Esophagus squamous epithelium (tissue), 5 donors: ENCODE results near the gene RPS8. TPM values are rescaled to one million over a fixed set of nuclear protein-coding genes. Genes with fewer than 3 reads are reported as not detected.
"Not testable (repeated sequence)": the region's sequence is repeated elsewhere in the genome, so short reads cannot be mapped to it uniquely, and the experiment has no call there.

Source experiments
- DNase-seq: peaks from one replicate; lab custom pipeline; 2025; lab: John Stamatoyannopoulos, UW
- H3K27ac ChIP-seq, 4 donors: fragments of 200-600 bp; sonication (generic); one replicate each; pipeline ENCODE4 v1.5.1; 2016 to 2019; ENCODE audit warnings: mild to moderate bottlenecking in 1 of 4
- H3K27me3 ChIP-seq, 4 donors: fragments of 200-600 bp; sonication (generic); 1 replicate in 3 of 4; 2 replicates in 1 of 4; pipeline versions ENCODE4 v1.5.1 to v1.6.0; 2017 to 2021; ENCODE audit warnings: antibody characterized with exemption in 1 of 4
- H3K36me3 ChIP-seq, 3 donors: fragments of 200-600 bp; sonication (generic); one replicate each; pipeline ENCODE4 v1.5.1; 2016 to 2019
- H3K4me1 ChIP-seq, 3 donors: fragments of 200-600 bp; sonication (generic); one replicate each; pipeline ENCODE4 v1.5.1; 2017 to 2019
- H3K4me3 ChIP-seq, 4 donors: fragments of 200-600 bp; sonication (generic); 1 replicate in 3 of 4; 2 replicates in 1 of 4; pipeline ENCODE4 v1.5.1; 2016 to 2019; ENCODE audit warnings: mild to moderate bottlenecking in 2 of 4, moderate library complexity in 1 of 4
- H3K9me3 ChIP-seq, 3 donors: fragments of 200-600 bp; sonication (generic); one replicate each; pipeline ENCODE4 v1.5.1; 2016 to 2019
- CTCF ChIP-seq, 6 experiments: fragments of 450-650 bp in 4 of 6; fragments of 200-600 bp in 2 of 6; sonication (generic) in 2 of 6; IDR thresholded peaks; one replicate each; pipeline ENCODE4 v1.5.1; 2016 to 2019; ENCODE audit warnings: antibody characterized with exemption in 6 of 6, mild to moderate bottlenecking in 4 of 6, moderate library complexity in 4 of 6
- POLR2A ChIP-seq, 4 donors: fragments of 450-650 bp; IDR thresholded peaks; one replicate each; pipeline ENCODE4 v1.6.1; 2017; ENCODE audit warnings: antibody characterized with exemption in 4 of 4, mild to moderate bottlenecking in 4 of 4, moderate library complexity in 3 of 4
- WGBS, 2 donors: methylation state at CpG; one replicate each; pipeline ENCODE4 v1.1.5; 2018; 5-methylcytosine and 5-hydroxymethylcytosine counted together
- intact Hi-C: fragments of 100-400 bp; cut with DNase I; formaldehyde crosslinking; loops from one replicate; pipeline ENCODE4 v1.15.0; 2022
- total RNA-seq, 4 donors: library from RNA; depleted of rRNA; stranded (reverse); fragments of >200 nt; gene quantifications; one replicate each; pipeline ENCODE4 v1.1.0, GENCODE V29; 2016
- donor health status: DM: yes; HTN: yes; CAD: no.

RPS8 gene
- total RNA-seq, 4 donors from 2014 or later, result 1,915 to 3,855 (median 2,689) TPM

GRCh38 chr1:44788120-44788860 is 12.9 kb downstream of the RPS8 start, which contains the start of gene BEST4:
Gene BEST4, minus strand, starts transcription at chr1:44788170. Its CDS starts 465 bp downstream, at chr1:44787705.
- no peak within 1 kb of the TSS for H3K27ac ChIP-seq

GRCh38 chr1:44790968-44791801 is 15.8 kb downstream of the RPS8 start:
- intact Hi-C loops, result no loop called here

More at GRCh38 chr1:44788120-44788860, 12.9 kb downstream of the RPS8 start, which contains the start of gene BEST4:
- Histone ChIP-seq H3K36me3 (no peaks in the 10 kb centered on the region), H3K27me3 (no peaks in the 10 kb centered on the region), H3K4me3 (no peak within 1 kb of the TSS), H3K9me3 (no peaks in the 10 kb centered on the region), H3K4me1 (peaks cover 20 to 48% (median 27%) of the 10 kb centered on the region in 3 donors)
- TF ChIP-seq POLR2A (IDR thresholded peaks at IDR 0.05) (no peak), CTCF (IDR thresholded peaks at IDR 0.05) (no peak)
- intact Hi-C loops, result loop anchor here (10.0 kb wide), 1 partner anchor 47 kb away; no protein-coding TSS in a partner anchor
- WGBS, 2 donors, result 84 to 86% methylated on average over 6 to 9 of the region's 9 CpGs
- DNase-seq, result no peak

GRCh38 chr1:44792736-44793502 is 17.6 kb downstream of the RPS8 start:
- no peaks in the 10 kb centered on the region for H3K9me3 ChIP-seq
- H3K4me3 ChIP-seq, result no peak overlapping the region
- H3K27ac ChIP-seq, result no peak overlapping the region
- H3K36me3 ChIP-seq, result no peaks in the 10 kb centered on the region
- 63 to 75% methylated on average over 5 to 7 of the region's 9 CpGs for WGBS, 2 donors
- intact Hi-C loops, result no loop called here
- DNase-seq, result no peak
- TF ChIP-seq POLR2A (IDR thresholded peaks at IDR 0.05), result no peak
- TF ChIP-seq CTCF (IDR thresholded peaks at IDR 0.05), result no peak
- H3K4me1 ChIP-seq, result peaks cover 0 to 19% (median 0%) of the 10 kb centered on the region in 3 donors
- H3K27me3 ChIP-seq, result no peaks in the 10 kb centered on the region

More at GRCh38 chr1:44790968-44791801, 15.8 kb downstream of the RPS8 start:
- Histone ChIP-seq H3K4me3 (no peak overlapping the region), H3K4me1 (peaks cover under 1 to 26% (median 6%) of the 10 kb centered on the region in 3 donors), H3K9me3 (no peaks in the 10 kb centered on the region), H3K36me3 (no peaks in the 10 kb centered on the region), H3K27ac (no peak overlapping the region), H3K27me3 (no peaks in the 10 kb centered on the region)
- no peak for DNase-seq
- 71 to 76% methylated on average over 6 to 7 of the region's 7 CpGs for WGBS, 2 donors
- TF ChIP-seq POLR2A (IDR thresholded peaks at IDR 0.05) (no peak), CTCF (IDR thresholded peaks at IDR 0.05) (no peak)

- WGBS, 2 donors, result 63 to 69% methylated on average over 8 of the region's 8 CpGs
- H3K27ac ChIP-seq, DNase-seq, intact Hi-C loops, H3K27me3 ChIP-seq, H3K9me3 ChIP-seq, H3K4me3 ChIP-seq: not testable (repeated sequence)
- Histone ChIP-seq H3K4me1 (peaks cover 18 to 45% (median 19%) of the 10 kb centered on the region in 3 donors), H3K36me3 (peaks cover 0 to 14% (median 3%) of the 10 kb centered on the region in 3 donors)
Measured at GRCh38 chr1:44797886-44798285, 22.5 kb downstream of the RPS8 start.
